HG03039 (cell line): Measurements from ENCODE around the gene PTPRK.
"Not testable (repeated sequence)": the region's sequence is repeated elsewhere in the genome, so short reads cannot be mapped to it uniquely, and the experiment has no call there.

Experiments used
- ATAC-seq: cut with Tn5 transposase; IDR thresholded peaks from one replicate; pipeline ENCODE4 v1.9.1; 2021; ENCODE audit warnings: mild to moderate bottlenecking, moderate library complexity; ENCODE audit not compliant: unreplicated experiment

PTPRK gene

DNA sequence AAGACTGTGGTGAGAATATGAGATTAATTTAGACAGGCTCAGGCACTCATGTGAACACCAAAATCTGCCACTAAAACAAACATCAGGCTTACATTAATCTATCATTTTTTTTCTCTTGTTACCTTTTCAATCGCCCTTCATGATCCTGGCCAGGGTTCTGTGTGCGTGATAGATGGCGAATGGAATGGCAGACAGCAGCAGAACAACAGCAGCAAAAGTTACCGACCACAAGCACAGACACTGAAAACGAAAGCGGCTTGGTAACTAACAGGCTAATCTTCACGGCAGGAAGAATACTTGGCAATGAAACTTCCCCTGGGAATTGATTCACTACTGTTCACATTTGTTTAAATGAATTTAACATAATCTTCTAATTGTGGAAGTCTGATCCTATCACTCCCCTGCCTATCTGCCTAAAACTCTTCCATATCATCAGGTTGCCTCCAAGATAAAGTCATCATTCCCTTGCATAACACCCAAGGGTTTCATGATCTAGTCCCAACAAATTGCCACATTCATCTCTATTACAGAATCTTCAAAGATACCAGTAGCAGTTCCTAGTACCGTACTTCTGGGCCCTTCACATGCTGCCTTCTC lies 28.7 kb downstream of the PTPRK start:
- peak; percentile 50 for ATAC-seq

DNA sequence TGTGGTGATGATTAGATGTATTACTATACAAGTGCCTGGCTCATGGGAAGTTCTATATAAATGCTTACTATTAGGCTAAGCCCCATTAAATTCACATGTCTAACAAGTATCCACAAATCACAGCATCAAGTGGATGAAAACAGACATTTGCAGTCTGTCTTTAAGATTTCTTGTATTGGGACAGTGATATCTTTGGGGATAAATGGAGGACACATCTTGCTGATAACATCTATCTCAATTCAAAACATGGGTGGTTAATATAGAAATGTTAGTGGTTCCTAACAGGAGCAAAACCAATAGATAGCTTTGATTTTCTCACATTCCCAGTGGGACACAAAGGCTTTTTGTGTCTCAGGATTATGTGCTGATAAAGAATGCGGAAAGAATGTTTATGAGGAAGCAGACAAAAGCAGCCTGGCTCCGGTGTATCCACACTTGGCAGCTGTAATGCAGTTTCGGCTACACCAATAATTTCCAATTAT lies 29.3 kb downstream of the PTPRK start:
- ATAC-seq, result no peak

DNA sequence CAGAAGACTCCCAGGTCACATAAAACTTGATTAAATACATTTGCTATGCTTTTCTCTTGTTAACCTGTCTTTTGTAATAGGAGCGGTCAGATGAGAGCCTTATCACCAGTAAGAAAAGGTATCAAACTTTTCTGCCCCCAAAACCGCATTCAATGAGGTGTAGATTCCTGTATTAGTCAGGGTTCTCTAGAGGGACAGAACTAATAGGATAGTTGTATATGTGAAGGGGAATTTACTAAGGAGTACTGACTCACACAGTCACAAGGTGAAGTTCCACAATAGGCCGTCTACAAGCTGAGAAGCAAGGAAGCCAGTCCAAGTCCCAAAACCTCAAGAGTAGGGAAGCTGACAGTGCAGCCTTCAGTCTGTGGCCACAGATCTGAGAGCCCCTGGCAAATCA lies 32.7 kb downstream of the PTPRK start:
- no peak for ATAC-seq

DNA sequence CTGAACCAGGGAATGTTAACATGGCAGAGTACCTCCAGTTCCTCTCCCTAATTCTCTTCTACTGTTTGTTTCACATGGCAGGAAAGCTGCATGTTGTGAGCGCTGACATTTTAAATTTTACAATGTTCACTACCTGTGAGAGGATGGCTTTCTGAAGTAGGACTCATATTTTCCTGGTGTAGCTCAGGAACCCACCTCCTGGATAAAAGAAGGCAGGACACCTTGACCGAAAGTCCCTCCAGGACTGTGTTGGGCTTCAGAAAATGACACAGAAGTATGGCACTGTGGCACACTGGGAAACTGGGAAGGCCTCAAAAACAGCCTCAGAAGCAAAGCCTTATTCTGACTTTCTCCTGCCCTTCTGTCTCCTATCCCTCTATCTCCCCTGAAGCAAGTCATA lies 33.3 kb downstream of the PTPRK start:
- ATAC-seq, result no peak

DNA sequence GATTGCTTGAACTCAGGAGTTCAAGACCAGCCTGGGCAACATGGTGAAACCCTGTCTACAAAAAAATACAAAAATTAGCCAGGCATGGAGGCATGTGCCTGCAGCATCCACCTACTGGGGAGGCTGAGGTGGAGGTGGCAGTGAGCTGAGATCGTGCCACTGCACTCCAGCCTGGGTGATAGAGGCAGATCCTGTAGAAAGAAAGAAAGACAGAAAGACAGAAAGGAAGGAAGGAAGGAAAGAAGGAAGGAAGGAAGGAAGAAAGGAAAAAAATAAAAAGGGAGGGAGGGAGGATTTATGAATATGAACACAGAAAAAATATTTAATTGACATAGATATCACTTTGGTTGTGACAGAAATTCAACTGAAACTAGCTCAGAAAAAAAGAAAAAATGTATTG lies 33.8 kb downstream of the PTPRK start:
- not testable (repeated sequence) for ATAC-seq

DNA sequence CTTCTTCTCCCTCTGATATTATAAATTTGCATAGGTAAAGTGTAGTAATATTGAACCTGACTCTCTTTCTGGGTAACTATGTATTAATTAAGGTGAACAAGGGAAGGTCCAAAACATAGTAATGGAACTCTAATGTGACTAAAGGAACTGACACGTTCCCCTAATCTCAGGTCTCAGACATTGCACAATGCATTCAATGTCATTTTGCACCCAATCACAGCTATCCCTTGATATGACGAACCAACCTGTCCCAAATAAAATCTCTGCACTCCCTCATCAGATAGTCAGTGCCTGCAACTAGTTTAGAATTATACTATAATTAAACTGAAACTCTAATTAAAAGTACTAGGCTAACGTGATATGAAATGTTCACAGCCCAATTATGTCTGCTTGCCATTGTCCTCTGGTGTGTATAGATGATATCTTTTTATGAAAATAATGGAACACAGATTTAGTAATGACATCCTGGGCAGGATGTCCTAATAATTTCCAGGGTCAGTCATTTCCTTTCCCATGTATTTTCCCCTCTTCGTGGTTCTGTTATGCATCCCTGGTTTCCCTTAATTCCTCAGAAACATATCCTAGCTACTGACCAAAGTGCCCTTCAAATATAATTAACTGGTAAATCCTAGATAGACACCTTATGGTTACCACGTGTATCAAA lies 36.8 kb downstream of the PTPRK start:
- ATAC-seq, result no peak

DNA sequence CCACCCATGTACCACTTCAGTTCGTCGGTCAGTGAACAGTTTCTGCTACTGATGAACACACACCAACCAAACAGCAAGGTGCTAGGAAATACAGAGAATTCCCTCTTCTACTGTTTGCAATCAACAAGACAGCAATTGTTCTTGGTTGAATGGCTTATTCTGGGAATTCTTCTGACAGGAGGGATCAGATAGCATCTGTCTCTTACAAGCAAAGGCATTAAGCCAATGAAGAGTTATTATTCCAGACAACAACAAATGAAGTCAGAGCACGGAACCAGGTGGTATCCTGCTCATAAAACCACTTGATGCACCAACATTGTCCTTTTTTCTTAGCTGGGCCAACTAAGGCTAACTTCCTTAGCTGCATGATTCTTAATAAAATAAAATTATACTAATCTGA lies 37.8 kb downstream of the PTPRK start:
- no peak for ATAC-seq

DNA sequence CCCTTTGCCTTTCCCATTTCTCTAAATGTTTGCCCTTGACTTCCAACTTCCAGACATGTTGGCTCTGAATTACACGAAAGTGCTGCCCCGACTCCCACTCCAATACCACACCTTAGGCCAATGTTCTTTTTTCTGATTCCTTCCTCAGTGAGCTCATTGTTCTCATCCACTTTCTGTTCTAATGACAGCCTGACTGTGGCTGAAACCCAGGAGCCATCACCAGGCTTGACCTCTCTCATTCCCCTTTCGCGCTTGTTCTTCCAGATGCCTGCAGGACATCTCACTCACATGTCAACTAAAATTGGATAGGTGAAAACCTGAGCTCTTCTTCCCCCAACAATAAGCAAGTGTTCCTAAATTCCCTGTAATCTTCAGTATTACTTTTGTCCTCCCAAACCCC lies 40.4 kb downstream of the PTPRK start:
- no peak for ATAC-seq

DNA sequence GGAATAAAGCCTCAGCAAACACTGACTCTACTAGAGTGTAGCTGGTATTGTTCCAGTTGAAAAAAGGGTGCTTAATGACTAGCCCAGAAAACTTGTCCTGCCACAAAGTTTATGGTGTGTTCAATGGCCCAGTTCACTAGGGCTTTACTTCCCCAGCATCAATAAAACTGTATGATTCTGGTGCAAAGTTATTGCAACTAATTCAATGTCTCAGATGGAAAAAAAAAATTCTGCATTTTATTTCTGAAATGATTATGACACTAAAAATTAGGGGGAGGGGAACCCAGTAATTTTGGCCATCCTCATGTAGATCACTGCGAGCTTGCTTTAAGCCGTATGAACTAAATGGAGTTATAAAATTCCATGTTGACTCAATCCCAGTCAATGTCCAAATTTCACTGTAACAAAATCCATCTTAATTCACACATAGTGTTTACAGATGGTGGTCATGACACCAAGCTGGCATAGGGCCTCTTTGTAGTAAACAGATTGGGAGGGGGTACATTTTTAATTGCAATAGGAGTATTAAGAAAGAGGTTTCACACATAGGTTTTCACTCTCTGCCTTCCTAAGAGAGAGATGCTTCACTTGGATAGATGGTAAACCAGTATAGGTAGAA lies 41.2 kb downstream of the PTPRK start:
- no peak for ATAC-seq

DNA sequence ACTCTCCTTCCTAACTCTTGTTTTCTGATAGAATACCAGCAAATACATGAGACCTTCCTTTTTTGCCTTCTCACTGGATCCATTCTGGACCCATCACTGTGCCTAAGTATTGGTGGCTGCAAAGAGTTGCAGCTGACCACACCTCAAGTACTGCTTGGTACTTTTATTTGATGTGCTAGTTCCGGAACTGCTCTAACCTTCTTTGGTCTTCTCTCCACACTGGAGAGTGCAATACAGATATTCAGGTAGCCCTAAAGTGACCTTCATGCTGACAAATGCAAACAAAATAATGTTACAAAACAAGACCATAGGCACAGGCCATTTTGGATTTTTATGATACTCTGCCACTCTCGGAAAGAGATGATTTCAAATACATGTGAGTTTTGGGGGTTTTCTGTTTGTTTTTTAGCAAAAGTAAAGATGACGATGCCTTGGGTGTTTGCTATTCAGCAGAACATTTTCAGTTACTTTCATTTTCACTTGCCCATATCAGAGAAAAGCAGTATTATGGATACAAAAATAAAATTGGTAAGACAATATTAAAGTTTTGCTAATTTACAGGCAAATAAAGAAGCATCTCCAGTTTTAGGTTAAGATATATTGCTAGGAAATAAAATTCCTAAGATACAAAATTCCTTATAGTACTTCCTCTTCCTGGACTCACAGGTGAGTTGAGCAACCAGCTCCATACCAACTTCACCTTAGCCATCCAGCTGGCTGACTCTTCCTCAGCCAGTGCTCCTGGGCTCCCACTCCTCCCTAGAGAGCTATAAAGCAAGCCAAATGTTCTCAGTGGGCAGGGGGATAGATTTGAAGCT lies 42.0 kb downstream of the PTPRK start:
- no peak for ATAC-seq

DNA sequence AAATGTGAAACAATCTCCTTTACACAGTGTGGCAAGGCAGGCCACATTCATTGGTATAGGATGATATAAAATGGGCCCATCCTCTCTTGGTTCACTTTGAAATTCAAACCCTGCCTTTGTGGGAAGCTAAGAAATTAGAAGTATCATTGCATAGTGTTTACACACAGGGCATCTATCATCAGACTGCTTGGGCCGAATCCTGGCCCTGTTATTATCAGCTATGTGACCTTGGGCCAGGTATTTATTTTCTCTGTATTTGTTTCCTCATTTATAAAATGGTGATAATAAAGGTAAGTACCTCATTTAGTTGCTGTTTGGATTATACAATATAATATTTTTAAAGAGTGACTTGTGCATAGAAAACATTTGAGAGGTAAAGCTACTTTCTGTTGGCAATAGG lies 45.5 kb downstream of the PTPRK start:
- no peak for ATAC-seq

DNA sequence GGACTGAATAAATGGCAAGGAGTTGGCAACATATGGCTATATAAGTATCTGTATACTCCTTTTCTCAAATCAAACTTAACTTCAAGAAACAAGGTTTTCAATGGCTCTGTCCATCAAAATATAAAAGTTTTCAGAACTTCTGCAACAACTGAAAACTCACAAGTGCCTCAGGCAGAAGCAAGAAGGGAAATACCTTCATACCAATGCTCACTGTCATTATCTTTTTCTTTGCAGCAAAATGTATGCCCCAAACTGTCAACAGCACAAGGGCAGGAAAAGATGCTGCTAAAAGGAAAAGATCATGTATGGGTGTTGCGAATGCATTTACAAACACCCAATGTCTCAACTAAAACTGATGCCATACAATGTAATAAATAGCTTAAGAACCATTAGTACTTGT lies 45.9 kb downstream of the PTPRK start:
- no peak for ATAC-seq

DNA sequence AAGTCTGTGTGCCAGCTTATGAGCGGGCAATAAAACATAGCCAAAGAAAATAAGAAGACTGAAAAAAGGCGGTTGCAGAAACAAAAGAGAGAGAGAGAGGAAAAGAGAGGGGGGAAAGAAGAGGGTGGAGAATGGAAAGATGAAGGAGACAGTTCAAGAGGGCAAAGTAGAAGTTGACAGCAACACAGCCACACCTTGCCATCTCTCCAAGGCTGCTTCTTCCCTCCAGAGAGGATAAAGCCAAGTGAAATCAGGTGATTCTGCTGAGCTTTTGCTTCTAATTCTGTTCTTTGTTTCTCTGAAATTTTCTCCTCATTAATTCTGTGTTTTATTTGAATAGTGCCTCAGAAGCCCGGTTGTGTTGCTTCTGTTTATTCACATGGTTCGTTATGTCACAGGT lies 48.5 kb downstream of the PTPRK start:
- no peak for ATAC-seq

DNA sequence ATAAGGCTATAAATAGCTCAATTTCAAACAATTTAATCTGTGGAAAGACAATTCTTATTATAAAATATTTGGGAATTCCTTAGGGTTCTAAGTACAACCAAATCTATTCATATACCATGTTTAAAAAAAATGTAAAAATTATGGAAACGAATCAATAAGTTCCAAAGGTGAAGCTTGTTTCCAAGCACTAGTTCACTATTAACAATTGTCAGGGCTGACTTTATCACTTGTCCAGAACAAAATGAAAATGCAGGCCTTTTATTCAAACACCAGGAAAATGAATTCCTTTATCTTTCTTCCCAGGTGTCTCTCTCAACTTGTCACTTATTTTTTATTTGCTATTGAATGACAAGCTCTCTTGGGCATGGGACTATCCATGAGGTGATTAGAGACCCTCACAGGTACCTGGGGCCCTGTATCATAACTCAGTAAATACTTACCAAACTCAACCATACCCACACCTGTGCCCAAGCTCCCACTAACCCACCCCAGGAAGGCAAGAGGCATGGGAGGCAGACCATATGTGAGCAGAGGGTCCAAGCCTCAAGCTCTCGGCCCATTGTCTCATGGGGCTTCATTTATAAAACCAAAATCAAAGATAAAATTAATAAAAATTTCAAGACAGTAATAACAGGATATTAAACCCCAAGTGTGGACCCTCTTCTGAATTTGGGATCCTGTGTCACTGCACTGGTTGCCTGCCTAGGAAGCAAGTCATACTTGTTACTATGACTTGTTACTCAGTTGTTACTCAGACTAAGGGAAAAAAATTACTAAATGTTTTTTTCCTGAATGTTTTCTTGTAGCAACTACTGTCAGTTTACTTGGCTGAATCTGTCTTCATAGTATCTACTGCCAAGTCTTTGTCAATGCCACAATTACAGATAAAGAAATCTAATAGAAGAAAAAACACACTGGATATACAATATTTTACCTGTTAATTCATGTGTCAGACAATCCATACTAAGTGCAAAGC lies 54.7 kb downstream of the PTPRK start:
- no peak for ATAC-seq

DNA sequence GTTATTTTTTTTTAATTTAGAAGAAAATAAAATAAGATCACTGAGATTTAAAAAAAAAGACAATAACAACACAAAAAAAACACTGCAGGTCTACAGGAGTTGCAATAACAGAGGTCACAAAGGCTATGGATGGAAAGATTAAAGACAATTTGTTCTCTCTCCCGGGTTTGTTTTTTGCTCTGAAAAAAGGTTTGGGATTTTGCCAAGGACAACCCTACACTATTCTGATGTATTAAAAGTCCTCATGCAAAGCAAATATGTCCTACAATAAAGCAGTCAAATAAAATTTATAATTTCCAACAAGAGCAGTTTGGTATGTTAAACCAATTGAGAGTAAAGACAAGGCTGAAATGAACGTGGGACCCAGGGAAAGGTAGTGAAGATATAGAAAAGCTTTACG lies 55.6 kb downstream of the PTPRK start:
- no peak for ATAC-seq

DNA sequence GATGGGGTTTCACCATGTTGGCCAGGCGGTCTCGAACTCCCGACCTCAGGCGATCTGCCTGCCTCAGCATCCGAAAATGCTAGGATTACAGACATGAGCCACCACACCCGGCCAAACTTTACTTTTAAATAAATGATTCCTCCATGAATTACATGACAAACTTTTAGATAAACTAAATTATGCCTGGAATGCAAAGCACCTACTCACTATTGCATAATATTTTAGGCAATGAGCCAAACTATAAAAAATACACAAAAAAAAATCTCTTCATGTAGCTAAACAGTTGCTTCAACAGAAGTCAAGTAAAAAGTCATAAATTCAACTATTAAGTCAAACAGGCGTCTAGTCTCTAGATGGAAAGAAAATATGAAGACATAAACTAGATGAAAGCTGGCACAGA lies 56.5 kb downstream of the PTPRK start:
- ATAC-seq, result no peak

DNA sequence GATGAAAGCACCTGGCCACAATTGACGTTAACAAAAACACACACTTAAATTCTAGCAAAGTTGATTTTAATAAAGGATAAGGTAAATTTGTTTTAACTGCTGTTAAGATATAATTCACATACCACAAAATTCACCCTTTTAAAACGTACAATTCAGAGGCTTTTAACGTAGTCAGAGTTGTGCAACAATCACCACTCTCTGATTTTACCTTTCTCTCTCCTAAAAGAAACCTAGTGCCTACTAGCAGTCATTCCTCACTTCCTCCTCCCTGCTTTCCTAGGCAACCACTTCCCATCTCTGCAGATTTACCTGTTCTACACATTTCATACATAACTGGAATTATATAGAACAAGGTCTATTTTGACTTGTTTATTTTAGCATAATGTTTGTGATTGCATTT lies 58.9 kb downstream of the PTPRK start:
- ATAC-seq, result no peak

DNA sequence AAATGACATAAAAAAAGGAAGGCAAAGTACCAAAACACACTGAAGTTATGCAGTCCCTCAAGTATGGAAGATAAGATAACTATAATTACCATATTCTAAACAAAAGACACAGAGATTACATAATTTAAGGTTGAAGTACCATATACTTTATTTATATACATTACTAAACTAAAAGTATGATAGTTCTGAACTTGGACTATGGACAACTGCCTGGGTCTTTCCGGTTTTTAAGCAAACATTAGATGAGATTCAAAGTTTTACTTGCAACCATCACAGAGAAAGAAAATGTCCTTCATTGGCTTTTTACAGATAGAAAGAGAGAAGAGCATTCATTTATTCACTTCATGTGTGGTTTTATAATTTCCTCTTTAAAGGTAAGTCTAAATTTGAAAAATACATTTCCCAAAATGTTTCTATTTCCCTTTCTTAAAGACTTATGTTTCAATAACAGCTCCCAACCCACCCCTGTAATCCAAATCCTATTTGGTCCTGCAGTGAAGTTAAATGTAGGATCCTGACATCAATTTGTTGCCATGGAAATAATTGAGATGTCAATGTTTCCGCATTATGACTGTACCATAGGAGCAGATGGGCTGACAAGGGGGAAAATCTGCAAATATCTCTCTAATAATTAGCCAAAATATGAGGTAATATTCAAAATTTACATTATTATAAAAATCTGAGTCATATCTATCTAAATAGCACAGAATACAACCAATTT lies 63.7 kb downstream of the PTPRK start:
- ATAC-seq, result no peak

DNA sequence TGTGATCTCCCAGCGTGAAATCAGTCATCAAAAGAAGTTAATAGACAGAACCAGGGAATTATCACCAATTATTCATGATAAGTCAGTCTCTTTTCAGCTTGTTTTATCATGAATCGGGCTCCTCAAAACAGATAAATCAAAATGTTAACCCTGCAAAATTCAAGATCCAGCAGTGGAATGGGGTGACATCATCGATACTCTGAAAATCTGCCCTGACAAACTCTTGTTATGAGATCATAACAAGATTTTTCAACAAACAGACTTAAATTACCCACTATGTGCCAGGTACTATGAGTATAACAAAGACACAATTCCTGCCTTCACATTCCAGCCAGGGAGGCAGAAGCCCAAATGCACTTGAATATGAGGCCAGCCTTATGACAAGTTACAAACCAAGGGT lies 64.4 kb downstream of the PTPRK start:
- no peak for ATAC-seq

DNA sequence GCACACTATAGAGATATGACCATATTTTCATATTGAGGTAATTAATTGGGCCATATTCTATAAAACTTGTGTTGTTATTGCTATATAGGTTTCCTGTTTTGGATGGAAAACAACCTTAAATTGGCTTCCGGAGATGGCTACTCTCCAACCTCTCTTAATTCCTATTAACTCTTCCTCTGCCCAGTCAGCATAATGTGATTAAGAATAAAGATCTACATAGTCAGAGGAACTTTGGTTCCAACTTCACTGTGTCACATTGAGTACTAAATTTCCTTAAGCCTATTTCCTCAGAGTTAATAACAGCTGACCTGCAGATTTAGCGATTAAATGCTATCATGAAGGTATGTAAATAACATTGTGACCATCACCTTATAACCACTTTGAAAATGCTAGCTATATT lies 67.7 kb downstream of the PTPRK start:
- no peak for ATAC-seq
